B cell (primary cell): Measurements from ENCODE around the gene CHRNG. TPM values are rescaled to one million over a fixed set of nuclear protein-coding genes. Genes with fewer than 3 reads are reported as not detected.
"Not testable (repeated sequence)": the region's sequence is repeated elsewhere in the genome, so short reads cannot be mapped to it uniquely, and the experiment has no call there.

Source experiments
- ATAC-seq: fragments of 200-7000 bp; cut with Tn5 transposase; one replicate; pipeline ENCODE4 v1.10.0; 2021; ENCODE audit warnings: low read depth, mild to moderate bottlenecking, moderate number of reproducible peaks, moderate library complexity
- CTCF ChIA-PET: fragments of 350-600 bp; sonication (Branson Sonifier 250); formaldehyde crosslinking; loops from one replicate; lab custom pipeline; 2021; ENCODE audit warnings: antibody characterized with exemption, inconsistent platforms; lab: Charles Lee
- POLR2A ChIA-PET: fragments of 350-600 bp; sonication (Branson Sonifier 250); formaldehyde crosslinking; loops from one replicate; lab custom pipeline; 2021; ENCODE audit warnings: antibody characterized with exemption; lab: Charles Lee
- DNase-seq: peaks from one replicate; pipeline ENCODE4 v3.0.0; 2013
- H2AFZ ChIP-seq: 2 replicates; pipeline ENCODE4 v1.6.1; 2012; ENCODE audit warnings: mild to moderate bottlenecking, low read depth, low read length; ENCODE audit not compliant: insufficient read depth, poor library complexity, severe bottlenecking
- H3K27ac ChIP-seq, 2 donors: 1 replicate in 1 of 2; 2 replicates in 1 of 2; pipeline ENCODE4 v1.5.1; 2012 to 2013; ENCODE audit warnings: low read length in 2 of 2, mild to moderate bottlenecking in 2 of 2, moderate library complexity in 1 of 2
- H3K27me3 ChIP-seq, 4 experiments: fragments of 200-600 bp in 1 of 4; sonication (generic) in 1 of 4; replicated peaks in 1 of 4; 1 replicate in 2 of 4; 2 replicates in 2 of 4; pipeline versions ENCODE4 v1.6.1 to v1.7.0; 2013 to 2016; ENCODE audit warnings: low read length in 3 of 4, mild to moderate bottlenecking in 2 of 4, mixed read lengths in 1 of 4, moderate library complexity in 1 of 4; ENCODE audit not compliant: insufficient read depth in 4 of 4, control insufficient read depth in 3 of 4; ENCODE audit errors: control extremely low read depth in 1 of 4
- H3K36me3 ChIP-seq, 2 experiments: replicated peaks in 1 of 2; 1 replicate in 1 of 2; 2 replicates in 1 of 2; pipeline versions ENCODE4 v1.6.1 to v1.7.1; 2013; ENCODE audit warnings: low read length in 1 of 2; ENCODE audit not compliant: insufficient read depth in 2 of 2, control insufficient read depth in 1 of 2; ENCODE audit errors: control extremely low read depth in 1 of 2, extremely low read depth in 1 of 2
- H3K4me1 ChIP-seq, 2 donors: fragments of 200-600 bp in 1 of 2; sonication (generic) in 1 of 2; 1 replicate in 1 of 2; 2 replicates in 1 of 2; pipeline versions ENCODE4 v1.5.1 to v1.6.1; 2013 to 2017; ENCODE audit warnings: low read length in 2 of 2; ENCODE audit not compliant: control insufficient read depth in 2 of 2, insufficient read depth in 2 of 2
- H3K4me2 ChIP-seq: replicated peaks from 2 replicates; pipeline ENCODE3; 2012; ENCODE audit warnings: mild to moderate bottlenecking, low read depth, low read length; ENCODE audit not compliant: poor library complexity, severe bottlenecking
- H3K4me3 ChIP-seq, 5 experiments: fragments of 200-600 bp in 1 of 5; sonication (generic) in 1 of 5; 1 replicate in 3 of 5; 2 replicates in 2 of 5; pipeline versions ENCODE4 v1.5.1 to v1.7.0; 2011 to 2016; ENCODE audit warnings: low read length in 4 of 5, mild to moderate bottlenecking in 4 of 5, low read depth in 2 of 5, control low read depth in 1 of 5, moderate library complexity in 1 of 5; ENCODE audit not compliant: insufficient read depth in 1 of 5; ENCODE audit errors: control extremely low read depth in 1 of 5, extremely low read depth in 1 of 5
- H3K79me2 ChIP-seq: fragments of 200-600 bp; sonication (generic); one replicate; pipeline ENCODE4 v1.6.0; 2016; ENCODE audit warnings: low read length; ENCODE audit not compliant: control insufficient read depth, insufficient read depth
- H3K9ac ChIP-seq: fragments of 200-600 bp; sonication (generic); 2 replicates; pipeline ENCODE4 v1.6.1; 2017; ENCODE audit warnings: mild to moderate bottlenecking, low read length, moderate library complexity
- H3K9me3 ChIP-seq, 3 donors: one replicate each; pipeline versions ENCODE4 v1.6.1 to v1.7.1; 2013; ENCODE audit warnings: low read length in 2 of 3; ENCODE audit not compliant: control insufficient read depth in 2 of 3, insufficient read depth in 1 of 3; ENCODE audit errors: control extremely low read depth in 1 of 3
- H4K20me1 ChIP-seq: 2 replicates; pipeline ENCODE4 v1.6.0; 2012; ENCODE audit warnings: mild to moderate bottlenecking, low read length; ENCODE audit not compliant: insufficient read depth, control insufficient read depth, poor library complexity, severe bottlenecking
- H3K27ac Mint-ChIP-seq: one replicate; pipeline ENCODE4 v1.8.0; 2021; ENCODE audit warnings: mixed read lengths
- H3K27me3 Mint-ChIP-seq: one replicate; pipeline ENCODE4 v1.8.0; 2021; ENCODE audit warnings: mixed read lengths
- H3K4me1 Mint-ChIP-seq: one replicate; pipeline ENCODE4 v1.8.0; 2021; ENCODE audit warnings: mixed read lengths
- H3K4me3 Mint-ChIP-seq: one replicate; pipeline ENCODE4 v1.8.0; 2021; ENCODE audit warnings: mixed read lengths
- H3K9me3 Mint-ChIP-seq: one replicate; pipeline ENCODE4 v1.8.0; 2022; ENCODE audit warnings: mixed read lengths; ENCODE audit not compliant: insufficient read depth
- EZH2 ChIP-seq: IDR thresholded peaks from 2 replicates; pipeline ENCODE4 v1.6.1; 2012; ENCODE audit warnings: borderline replicate concordance, low read depth, mild to moderate bottlenecking, moderate library complexity, low read length; ENCODE audit not compliant: insufficient read depth, poor library complexity, severe bottlenecking
- WGBS: methylation state at CpG from one replicate; pipeline ENCODE4 v1.1.5; 2013; ENCODE audit warnings: missing lambda C conversion rate; ENCODE audit not compliant: insufficient coverage; 5-methylcytosine and 5-hydroxymethylcytosine counted together
- intact Hi-C: fragments of 100-400 bp; cut with micrococcal nuclease; formaldehyde crosslinking; loops from one replicate; pipeline ENCODE4 v1.10.0; 2022
- polyA plus RNA-seq: library from polyadenylated mRNA; depleted of rRNA; stranded (reverse); fragments of >200 nt; gene quantifications from 2 replicates; pipeline ENCODE4 v1.2.3, GENCODE V29; 2012
- total RNA-seq, 2 donors: library from RNA; stranded (reverse); fragments of 120-200 nt in 1 of 2; gene quantifications; 1 replicate in 1 of 2; 2 replicates in 1 of 2; pipeline versions ENCODE4 v1.2.3 to v1.2.4, GENCODE V29; 2013 to 2022
- TF ChIP-seq, protein P1 (sequence below): fragments of 200-600 bp; IDR thresholded peaks from one replicate; pipeline ENCODE4 v1.8.0; 2022; ENCODE audit warnings: antibody characterized with exemption, mild to moderate bottlenecking

CHRNG gene
- total and polyA plus RNA-seq, 2 donors (not counting 1 experiment from before 2014, with no cell fraction given) = not detected

- Mint-ChIP-seq H3K27ac (no peak overlapping the region), H3K27me3 (no peaks in the 10 kb centered on the region), H3K4me1 (peaks cover 3% of the 10 kb centered on the region), H3K9me3 (no peaks in the 10 kb centered on the region), H3K4me3 (no peak overlapping the region)
- H3K4me2 ChIP-seq = no peak overlapping the region
- no peak for DNase-seq
- ChIA-PET CTCF (no interaction called here), POLR2A (no interaction called here)
- no peak overlapping the region for H3K9ac ChIP-seq
- no peak overlapping the region for H2AFZ ChIP-seq
- H3K36me3 ChIP-seq = peaks cover 21 to 80% of the 10 kb centered on the region in 2 experiments
- no peaks in the 10 kb centered on the region for H3K79me2 ChIP-seq
- no peaks in the 10 kb centered on the region for H3K27me3 ChIP-seq
- TF ChIP-seq, protein P1, sequence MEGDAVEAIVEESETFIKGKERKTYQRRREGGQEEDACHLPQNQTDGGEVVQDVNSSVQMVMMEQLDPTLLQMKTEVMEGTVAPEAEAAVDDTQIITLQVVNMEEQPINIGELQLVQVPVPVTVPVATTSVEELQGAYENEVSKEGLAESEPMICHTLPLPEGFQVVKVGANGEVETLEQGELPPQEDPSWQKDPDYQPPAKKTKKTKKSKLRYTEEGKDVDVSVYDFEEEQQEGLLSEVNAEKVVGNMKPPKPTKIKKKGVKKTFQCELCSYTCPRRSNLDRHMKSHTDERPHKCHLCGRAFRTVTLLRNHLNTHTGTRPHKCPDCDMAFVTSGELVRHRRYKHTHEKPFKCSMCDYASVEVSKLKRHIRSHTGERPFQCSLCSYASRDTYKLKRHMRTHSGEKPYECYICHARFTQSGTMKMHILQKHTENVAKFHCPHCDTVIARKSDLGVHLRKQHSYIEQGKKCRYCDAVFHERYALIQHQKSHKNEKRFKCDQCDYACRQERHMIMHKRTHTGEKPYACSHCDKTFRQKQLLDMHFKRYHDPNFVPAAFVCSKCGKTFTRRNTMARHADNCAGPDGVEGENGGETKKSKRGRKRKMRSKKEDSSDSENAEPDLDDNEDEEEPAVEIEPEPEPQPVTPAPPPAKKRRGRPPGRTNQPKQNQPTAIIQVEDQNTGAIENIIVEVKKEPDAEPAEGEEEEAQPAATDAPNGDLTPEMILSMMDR = no peak
- no peak for TF ChIP-seq EZH2
- H3K27ac ChIP-seq = no peak overlapping the region
- no peak for ATAC-seq
- no peaks in the 10 kb centered on the region for H4K20me1 ChIP-seq
- peaks cover 0 to 3% of the 10 kb centered on the region in 2 donors for H3K4me1 ChIP-seq
- H3K4me3 ChIP-seq = no peak overlapping the region
- H3K9me3 ChIP-seq = no peaks in the 10 kb centered on the region
- WGBS = 69% methylated on average over 3 of the region's 5 CpGs
- intact Hi-C loops = no loop called here
These were observed 28.7 kb downstream of the CHRNG start for GRCh38 chr2:232568161-232568560.

DNA sequence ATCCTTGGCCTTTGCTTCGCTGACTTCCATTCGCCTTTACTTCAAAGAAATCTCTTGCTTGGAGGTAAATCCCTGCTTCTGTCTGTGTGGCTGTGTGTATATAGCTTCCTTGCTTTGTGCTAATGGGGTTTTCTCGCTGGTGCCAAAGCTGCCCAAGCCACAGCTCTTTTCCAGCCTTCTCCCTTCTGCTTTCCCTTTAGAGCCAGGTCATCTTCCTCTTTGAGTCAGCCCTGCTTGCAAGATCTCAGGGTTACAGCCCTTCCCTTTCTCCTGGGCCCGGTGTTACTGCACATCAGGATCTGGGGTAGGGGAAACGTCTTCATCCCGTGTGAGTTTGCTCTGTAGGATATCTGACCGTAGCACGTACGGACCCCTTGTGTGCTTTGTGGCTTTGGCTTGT lies 30.0 kb downstream of the CHRNG start:
- Mint-ChIP-seq H3K4me1 (no peaks in the 10 kb centered on the region), H3K4me3 (no peak overlapping the region), H3K9me3 (no peaks in the 10 kb centered on the region), H3K27me3 (no peaks in the 10 kb centered on the region), H3K27ac (no peak overlapping the region)
- H3K36me3 ChIP-seq = peaks cover 14 to 83% of the 10 kb centered on the region in 2 experiments
- ChIA-PET CTCF (no interaction called here), POLR2A (no interaction called here)
- DNase-seq = no peak
- no peak overlapping the region for H3K9ac ChIP-seq
- 100% methylated on average over 8 of the region's 9 CpGs for WGBS
- H3K27me3 ChIP-seq = no peaks in the 10 kb centered on the region
- H3K4me3 ChIP-seq = no peak overlapping the region
- no peaks in the 10 kb centered on the region for H4K20me1 ChIP-seq
- H3K9me3 ChIP-seq = no peaks in the 10 kb centered on the region
- intact Hi-C loops = no loop called here
- no peak overlapping the region for H3K4me2 ChIP-seq
- TF ChIP-seq, protein P1 = no peak
- no peak for TF ChIP-seq EZH2
- no peaks in the 10 kb centered on the region for H3K4me1 ChIP-seq
- H3K27ac ChIP-seq = no peak overlapping the region
- H2AFZ ChIP-seq = no peak overlapping the region
- no peaks in the 10 kb centered on the region for H3K79me2 ChIP-seq
- no peak for ATAC-seq

- H3K27ac Mint-ChIP-seq, H3K9ac ChIP-seq, H3K27ac ChIP-seq, H3K4me3 Mint-ChIP-seq, H3K27me3 Mint-ChIP-seq, DNase-seq, intact Hi-C loops, H3K4me2 ChIP-seq, H3K4me1 Mint-ChIP-seq, POLR2A ChIA-PET, H3K4me3 ChIP-seq, H3K9me3 ChIP-seq, H3K79me2 ChIP-seq, H3K9me3 Mint-ChIP-seq, H3K27me3 ChIP-seq, H2AFZ ChIP-seq, H4K20me1 ChIP-seq, ATAC-seq, H3K4me1 ChIP-seq: not testable (repeated sequence)
- WGBS = 92% methylated on average over 4 of the region's 6 CpGs
- CTCF ChIA-PET = interaction anchor here (0.7 kb wide), 1 partner anchor 16 kb away, joined by 3 read pairs; no protein-coding TSS in a partner anchor
- H3K36me3 ChIP-seq = peaks cover 14 to 85% of the 10 kb centered on the region in 2 experiments
These were observed 31.0 kb downstream of the CHRNG start for GRCh38 chr2:232570481-232570880.
